GM20431 (cell line): ENCODE data around the gene CNPPD1.
"Not testable (repeated sequence)": the region's sequence is repeated elsewhere in the genome, so short reads cannot be mapped to it uniquely, and the experiment has no call there.

Source experiments
- in situ Hi-C: fragments of 300-500 bp; cut with MseI, MboI; formaldehyde crosslinking; loops from one replicate; pipeline ENCODE4 v1.15.0; 2020; ENCODE audit warnings: low sequenced_read_pairs; ENCODE audit not compliant: unreplicated experiment

CNPPD1 gene

GRCh38 chr2:219209236-219210195 lies 32.8 kb upstream of the CNPPD1 start:
- in situ Hi-C loops: no loop called here

- in situ Hi-C loops: no loop called here
Observed at GRCh38 chr2:219207884-219208740, 31.4 kb upstream of the CNPPD1 start.

GRCh38 chr2:219207134-219207883 lies 30.6 kb upstream of the CNPPD1 start:
- in situ Hi-C loops: no loop called here

GRCh38 chr2:219206328-219207133 lies 29.8 kb upstream of the CNPPD1 start, which contains the start of gene ZFAND2B:
Gene ZFAND2B, plus strand, starts transcription at chr2:219206782. Its CDS starts 206 bp downstream, at chr2:219206988.
- in situ Hi-C loops: no loop called here

- in situ Hi-C loops: no loop called here
Observed at GRCh38 chr2:219205981-219206327, 29.2 kb upstream of the CNPPD1 start.

- in situ Hi-C loops: no loop called here
Observed at GRCh38 chr2:219205165-219205538, 28.4 kb upstream of the CNPPD1 start.

GRCh38 chr2:219204425-219205164 lies 27.9 kb upstream of the CNPPD1 start:
- in situ Hi-C loops: no loop called here

- in situ Hi-C loops: not testable (repeated sequence)
Observed at GRCh38 chr2:219201331-219201730, 24.6 kb upstream of the CNPPD1 start.

- in situ Hi-C loops: not testable (repeated sequence)
Observed at GRCh38 chr2:219200502-219201326, 24.0 kb upstream of the CNPPD1 start.

- in situ Hi-C loops: no loop called here
Observed at GRCh38 chr2:219199470-219200211, 22.9 kb upstream of the CNPPD1 start.

- in situ Hi-C loops: no loop called here
Observed at GRCh38 chr2:219198974-219199373, 22.2 kb upstream of the CNPPD1 start.

- in situ Hi-C loops: no loop called here
Observed at GRCh38 chr2:219197388-219197787, 20.7 kb upstream of the CNPPD1 start.

- in situ Hi-C loops: no loop called here
Observed at GRCh38 chr2:219186754-219187456, 10.2 kb upstream of the CNPPD1 start.

- in situ Hi-C loops: no loop called here
Observed at GRCh38 chr2:219184121-219184520, 7.4 kb upstream of the CNPPD1 start.

GRCh38 chr2:219183151-219183772 lies 6.5 kb upstream of the CNPPD1 start:
- in situ Hi-C loops: no loop called here
